ENCODE results near the gene HECA.
"Not testable (repeated sequence)": the region's sequence is repeated elsewhere in the genome, so short reads cannot be mapped to it uniquely, and the experiment has no call there.

HECA gene

GRCh38 chr6:139134817-139135577 is at the start of gene HECA:
HECA (plus strand) TSS chr6:139135080; CDS start chr6:139135397, 317 bp downstream.
- peak; percentile 71 for DNase-seq

- no peak for DNase-seq
These were observed 43.1 kb upstream of the HECA start for GRCh38 chr6:139091826-139092225.

- DNase-seq: no peak
These were observed 34.9 kb upstream of the HECA start for GRCh38 chr6:139099984-139100383.

GRCh38 chr6:139107051-139107450 is 27.8 kb upstream of the HECA start:
- no peak for DNase-seq

GRCh38 chr6:139108378-139108777 is 26.5 kb upstream of the HECA start:
- no peak for DNase-seq

GRCh38 chr6:139109558-139109957 is 25.3 kb upstream of the HECA start:
- no peak for DNase-seq

- no peak for DNase-seq
These were observed 22.7 kb upstream of the HECA start for GRCh38 chr6:139112146-139112545.

GRCh38 chr6:139112561-139112960 is 22.3 kb upstream of the HECA start:
- no peak for DNase-seq

- DNase-seq: no peak
These were observed 20.1 kb upstream of the HECA start for GRCh38 chr6:139114746-139115145.

- DNase-seq: no peak
These were observed 18.7 kb upstream of the HECA start for GRCh38 chr6:139115989-139116758.

GRCh38 chr6:139117734-139118133 is 17.1 kb upstream of the HECA start:
- DNase-seq: no peak

GRCh38 chr6:139119552-139119951 is 15.3 kb upstream of the HECA start:
- DNase-seq: no peak

GRCh38 chr6:139122823-139123222 is 12.1 kb upstream of the HECA start:
- not testable (repeated sequence) for DNase-seq

GRCh38 chr6:139124887-139125672 is 9.8 kb upstream of the HECA start:
- DNase-seq: no peak

- DNase-seq: no peak
These were observed 8.6 kb upstream of the HECA start for GRCh38 chr6:139126255-139126654.

- DNase-seq: no peak
These were observed 7.9 kb upstream of the HECA start for GRCh38 chr6:139126931-139127330.

GRCh38 chr6:139129284-139129683 is 5.6 kb upstream of the HECA start:
- DNase-seq: no peak

- no peak for DNase-seq
These were observed 3.1 kb upstream of the HECA start for GRCh38 chr6:139131736-139132280.

GRCh38 chr6:139133262-139134063 is 1.4 kb upstream of the HECA start:
- no peak for DNase-seq

- DNase-seq: no peak
These were observed 850 bp upstream of the HECA start for GRCh38 chr6:139134064-139134395.

- DNase-seq: no peak
These were observed 982 bp downstream of the HECA start for GRCh38 chr6:139135578-139136545.

Data from DMS79 (cell line).